Breast epithelium (tissue), 4 donors: ENCODE measurements around the gene ADAMTS17. TPM values are rescaled to one million over a fixed set of nuclear protein-coding genes. Genes with fewer than 3 reads are reported as not detected.
A peak's percentile ranks its signal among the peaks of the same experiment; 100 is the strongest.

Experiments
- DNase-seq, 2 donors: peaks; one replicate each; pipeline ENCODE4 v3.0.0-alpha.2; 2019; ENCODE audit warnings: low spot score in 2 of 2
- H3K27ac ChIP-seq, 2 donors: fragments of 200-600 bp; sonication (generic) in 1 of 2; one replicate each; pipeline ENCODE4 v1.5.1; 2016 to 2019; ENCODE audit warnings: mild to moderate bottlenecking in 1 of 2
- H3K27me3 ChIP-seq, 2 donors: fragments of 200-600 bp; sonication (generic) in 1 of 2; one replicate each; pipeline versions ENCODE4 v1.5.1 to v1.6.0; 2017 to 2019; ENCODE audit warnings: control low read depth in 1 of 2, mild to moderate bottlenecking in 1 of 2
- H3K36me3 ChIP-seq: fragments of 200-600 bp; one replicate; pipeline ENCODE4 v1.5.1; 2019
- H3K4me1 ChIP-seq, 2 donors: fragments of 200-600 bp; sonication (generic); one replicate each; pipeline ENCODE4 v1.5.1; 2016 to 2019; ENCODE audit warnings: control low read depth in 1 of 2
- H3K4me3 ChIP-seq, 3 donors: fragments of 200-600 bp; sonication (generic); 1 replicate in 2 of 3; 2 replicates in 1 of 3; pipeline ENCODE4 v1.5.1; 2016 to 2019; ENCODE audit warnings: mild to moderate bottlenecking in 3 of 3, moderate library complexity in 2 of 3
- H3K9me3 ChIP-seq, 2 donors: fragments of 200-600 bp; sonication (generic) in 1 of 2; one replicate each; pipeline ENCODE4 v1.5.1; 2016 to 2019; ENCODE audit warnings: control low read depth in 1 of 2
- POLR2A ChIP-seq: fragments of 450-650 bp; IDR thresholded peaks from one replicate; pipeline ENCODE4 v1.6.1; 2016; ENCODE audit warnings: antibody characterized with exemption, mild to moderate bottlenecking, moderate library complexity
- POLR2AphosphoS5 ChIP-seq, 3 donors: sonication (generic); formaldehyde crosslinking; IDR thresholded peaks; one replicate each; pipeline ENCODE4 v1.6.1; 2017; ENCODE audit warnings: antibody characterized with exemption in 3 of 3
- intact Hi-C: fragments of 100-400 bp; cut with DNase I; formaldehyde crosslinking; loops from one replicate; pipeline ENCODE4 v1.15.1; 2023; ENCODE audit warnings: low total_unique reads
- total RNA-seq, 3 donors: library from RNA; depleted of rRNA; stranded (reverse); fragments of >200 nt; gene quantifications; one replicate each; pipeline ENCODE4 v1.1.0, GENCODE V29; 2016
- TF ChIP-seq, protein P1 (sequence below), 3 donors: fragments of 450-650 bp; IDR thresholded peaks; one replicate each; pipeline ENCODE4 v1.5.1; 2016 to 2017; ENCODE audit warnings: antibody characterized with exemption in 3 of 3, mild to moderate bottlenecking in 3 of 3, moderate library complexity in 3 of 3

ADAMTS17 gene
- total RNA-seq, 3 donors from 2014 or later = 5.1 to 8.0 (median 5.9) TPM

DNA sequence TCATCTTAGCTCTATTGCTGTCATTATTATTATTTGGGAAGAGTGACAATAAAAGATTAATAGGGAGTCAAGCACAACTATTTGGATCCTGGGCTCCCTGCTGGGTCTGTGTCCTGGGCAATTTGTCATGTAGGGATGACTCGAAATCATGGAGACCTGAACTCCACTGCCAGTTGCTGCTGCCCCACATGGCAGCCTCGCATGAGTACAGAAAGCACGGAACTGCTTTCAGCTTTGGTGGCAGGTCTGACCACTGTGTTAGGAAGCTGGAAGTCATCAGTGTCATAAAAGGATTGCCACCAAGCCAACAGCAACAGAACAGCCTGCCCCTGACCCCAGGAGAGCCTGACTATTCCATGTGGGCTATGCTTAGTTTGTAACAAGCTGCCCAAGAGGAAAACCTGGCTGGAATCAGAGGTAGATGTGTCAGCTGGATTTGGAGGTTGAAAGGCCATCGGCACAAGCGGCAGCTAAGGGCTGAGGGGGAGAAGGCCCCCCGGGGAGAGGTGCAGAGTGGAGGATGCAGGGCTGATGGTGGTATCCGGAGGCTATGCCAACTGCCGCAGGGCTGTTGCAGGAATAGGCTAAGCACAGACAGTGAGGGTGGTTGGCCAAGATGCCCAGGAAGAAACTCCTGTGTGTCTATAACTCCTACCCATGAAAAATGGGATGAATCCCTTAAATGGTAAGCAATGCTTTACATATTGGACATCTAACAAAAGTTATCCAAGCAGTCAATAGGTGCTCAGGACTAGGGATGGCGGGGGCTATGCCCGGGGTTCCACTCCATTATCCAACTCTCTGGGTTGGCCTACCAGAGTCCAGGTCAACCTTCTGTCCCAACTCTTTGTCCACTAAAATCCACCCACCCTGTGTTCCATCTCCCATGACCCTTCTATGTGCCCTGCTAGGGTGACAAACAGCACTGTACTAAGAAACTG is 291.6 kb downstream of the ADAMTS17 start:
- no peak overlapping the region for H3K27ac ChIP-seq

DNA sequence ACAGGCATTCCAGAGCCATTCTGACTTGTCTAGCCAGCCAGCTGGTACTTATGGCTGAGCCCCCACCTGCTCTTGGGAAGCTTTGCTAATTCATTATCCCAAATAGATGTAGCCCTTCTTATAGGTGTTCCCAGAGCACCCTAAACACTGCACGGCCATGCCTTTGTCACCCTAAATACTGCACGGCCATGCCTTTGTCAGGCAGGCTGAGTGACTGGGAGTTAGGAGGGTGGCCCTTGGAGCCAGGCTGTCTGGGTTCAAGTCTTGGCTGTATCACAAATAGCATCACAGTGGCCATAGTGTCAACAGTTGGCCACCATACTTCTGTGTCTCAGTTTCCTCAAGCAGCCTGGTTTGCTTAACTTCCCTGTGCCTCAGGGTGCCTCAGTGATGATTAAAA is 292.3 kb downstream of the ADAMTS17 start:
- no peak overlapping the region for H3K4me3 ChIP-seq
- DNase-seq = no peak
- TF ChIP-seq, protein P1, sequence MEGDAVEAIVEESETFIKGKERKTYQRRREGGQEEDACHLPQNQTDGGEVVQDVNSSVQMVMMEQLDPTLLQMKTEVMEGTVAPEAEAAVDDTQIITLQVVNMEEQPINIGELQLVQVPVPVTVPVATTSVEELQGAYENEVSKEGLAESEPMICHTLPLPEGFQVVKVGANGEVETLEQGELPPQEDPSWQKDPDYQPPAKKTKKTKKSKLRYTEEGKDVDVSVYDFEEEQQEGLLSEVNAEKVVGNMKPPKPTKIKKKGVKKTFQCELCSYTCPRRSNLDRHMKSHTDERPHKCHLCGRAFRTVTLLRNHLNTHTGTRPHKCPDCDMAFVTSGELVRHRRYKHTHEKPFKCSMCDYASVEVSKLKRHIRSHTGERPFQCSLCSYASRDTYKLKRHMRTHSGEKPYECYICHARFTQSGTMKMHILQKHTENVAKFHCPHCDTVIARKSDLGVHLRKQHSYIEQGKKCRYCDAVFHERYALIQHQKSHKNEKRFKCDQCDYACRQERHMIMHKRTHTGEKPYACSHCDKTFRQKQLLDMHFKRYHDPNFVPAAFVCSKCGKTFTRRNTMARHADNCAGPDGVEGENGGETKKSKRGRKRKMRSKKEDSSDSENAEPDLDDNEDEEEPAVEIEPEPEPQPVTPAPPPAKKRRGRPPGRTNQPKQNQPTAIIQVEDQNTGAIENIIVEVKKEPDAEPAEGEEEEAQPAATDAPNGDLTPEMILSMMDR (IDR thresholded peaks at IDR 0.05) = no peak
- TF ChIP-seq POLR2A = no peak
- TF ChIP-seq POLR2AphosphoS5 (IDR thresholded peaks at IDR 0.05) = no peak
- intact Hi-C loops = no loop called here
- H3K36me3 ChIP-seq = no peaks in the 10 kb centered on the region
- H3K4me1 ChIP-seq = no peaks in the 10 kb centered on the region
- H3K27me3 ChIP-seq = no peaks in the 10 kb centered on the region
- no peak overlapping the region for H3K27ac ChIP-seq
- H3K9me3 ChIP-seq = no peaks in the 10 kb centered on the region

More for the DNA sequence above, 291.6 kb downstream of the ADAMTS17 start:
- Histone ChIP-seq H3K4me3 (no peak overlapping the region), H3K4me1 (no peaks in the 10 kb centered on the region), H3K27me3 (no peaks in the 10 kb centered on the region), H3K9me3 (no peaks in the 10 kb centered on the region), H3K36me3 (no peaks in the 10 kb centered on the region)
- no peak for DNase-seq
- no peak for TF ChIP-seq POLR2A
- no peak for TF ChIP-seq POLR2AphosphoS5 (IDR thresholded peaks at IDR 0.05)
- TF ChIP-seq, protein P1 (IDR thresholded peaks at IDR 0.05) = no peak
- intact Hi-C loops = loop anchor here (10.0 kb wide), 1 partner anchor 815 kb away; no protein-coding TSS in a partner anchor

DNA sequence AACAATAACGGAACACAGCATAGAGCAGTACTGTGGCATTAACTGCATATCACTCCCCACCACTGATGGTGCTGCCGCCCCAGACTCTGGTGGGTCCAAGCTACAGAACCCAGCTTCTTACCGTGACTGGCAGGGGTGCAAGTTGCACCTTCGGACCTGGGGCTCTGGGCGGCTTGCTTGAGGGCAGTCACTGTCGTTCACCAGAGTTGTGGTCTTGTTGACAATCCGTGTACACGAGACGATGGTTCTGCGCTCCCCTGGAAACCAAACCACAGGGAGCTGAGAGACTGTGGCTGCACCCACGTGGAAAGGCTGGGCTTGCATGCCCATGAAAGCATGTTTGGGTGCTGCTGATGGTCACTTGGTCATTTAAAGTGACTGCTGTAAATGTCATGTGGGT is 293.0 kb downstream of the ADAMTS17 start:
- no peak for TF ChIP-seq POLR2AphosphoS5 (IDR thresholded peaks at IDR 0.05)
- TF ChIP-seq, protein P1 (IDR thresholded peaks at IDR 0.05) = no peak
- TF ChIP-seq POLR2A = no peak
- Histone ChIP-seq H3K4me3 (no peak overlapping the region), H3K27me3 (no peaks in the 10 kb centered on the region), H3K4me1 (no peaks in the 10 kb centered on the region), H3K9me3 (no peaks in the 10 kb centered on the region), H3K36me3 (no peaks in the 10 kb centered on the region), H3K27ac (no peak overlapping the region)
- no peak for DNase-seq
- intact Hi-C loops = no loop called here

DNA sequence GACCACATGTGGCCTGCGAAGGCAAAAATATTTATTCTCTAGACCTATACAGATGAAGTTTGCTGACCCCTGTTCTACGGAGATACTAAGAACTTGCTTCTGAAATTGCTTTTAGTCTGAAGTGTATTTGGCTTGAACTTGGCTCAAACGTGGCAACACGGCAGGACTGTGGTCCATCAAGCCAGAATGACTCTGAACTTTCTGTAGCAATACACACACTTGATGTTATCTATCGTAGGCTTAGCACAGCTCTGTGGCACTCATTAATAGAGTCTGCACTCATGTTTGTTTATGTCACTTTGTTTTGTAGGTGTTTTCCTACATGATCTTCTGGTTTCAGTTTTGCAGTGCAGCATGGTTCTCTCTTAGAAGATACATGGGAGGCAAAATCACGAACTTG is 298.1 kb downstream of the ADAMTS17 start:
- Histone ChIP-seq H3K36me3 (no peaks in the 10 kb centered on the region), H3K4me1 (peaks cover 0 to 8% of the 10 kb centered on the region in 2 donors), H3K4me3 (peak overlapping the region in 1 of 3 donors; percentile 4), H3K27ac (peak overlapping the region; percentile 33), H3K27me3 (no peaks in the 10 kb centered on the region), H3K9me3 (no peaks in the 10 kb centered on the region)
- TF ChIP-seq POLR2AphosphoS5 (IDR thresholded peaks at IDR 0.05) = no peak
- no peak for TF ChIP-seq POLR2A
- DNase-seq = no peak
- intact Hi-C loops = no loop called here

DNA sequence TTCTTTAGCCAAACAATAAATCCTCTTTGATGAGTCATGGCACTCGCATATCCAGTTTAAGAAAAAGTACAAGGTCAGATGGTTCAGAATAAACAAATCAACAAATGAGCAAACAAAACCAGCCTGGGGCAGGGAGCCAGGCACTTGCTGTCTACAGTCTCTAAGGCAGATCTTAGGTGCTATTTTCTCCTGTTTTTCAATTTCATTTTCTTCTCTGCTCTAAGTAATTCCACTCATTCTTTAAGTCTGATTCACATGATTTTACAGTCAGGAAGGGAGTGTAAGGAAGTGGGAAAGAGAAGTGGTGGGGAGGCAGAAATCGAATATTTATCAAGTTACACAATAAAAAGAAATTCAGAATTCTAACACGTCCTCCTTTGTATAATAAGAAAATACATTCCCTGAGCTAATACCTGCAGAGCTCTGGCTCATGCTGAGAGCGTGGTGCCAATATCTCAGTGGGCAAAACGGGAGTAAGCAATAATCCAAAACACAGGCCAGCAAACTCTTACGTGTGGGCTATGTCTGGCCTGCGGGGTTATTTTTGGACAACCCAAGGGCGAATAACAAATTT is 298.6 kb downstream of the ADAMTS17 start:
- intact Hi-C loops = no loop called here
- H3K4me1 ChIP-seq = peaks cover 0 to 8% of the 10 kb centered on the region in 2 donors
- H3K27me3 ChIP-seq = no peaks in the 10 kb centered on the region
- H3K36me3 ChIP-seq = no peaks in the 10 kb centered on the region
- peak overlapping the region in 1 of 3 donors; percentile 4 for H3K4me3 ChIP-seq
- TF ChIP-seq POLR2AphosphoS5 (IDR thresholded peaks at IDR 0.05) (no peak), POLR2A (no peak)
- TF ChIP-seq, protein P1 (IDR thresholded peaks at IDR 0.05) = no peak
- peak overlapping the region; percentile 33 for H3K27ac ChIP-seq
- H3K9me3 ChIP-seq = no peaks in the 10 kb centered on the region
- peak; percentile 39 to 78 for DNase-seq
